PC-3 (cell line): ENCODE data around the gene PAX7. TPM values are rescaled to one million over a fixed set of nuclear protein-coding genes. Genes with fewer than 3 reads are reported as not detected.
A peak's percentile ranks its signal among the peaks of the same experiment; 100 is the strongest.

ENCODE experiments used
- ATAC-seq: fragments of 200-7000 bp; cut with Tn5 transposase; 2 replicates; pipeline ENCODE4 v1.9.1; 2020; ENCODE audit warnings: mild to moderate bottlenecking, moderate library complexity
- BruUV-seq: library from RNA; stranded (reverse); fragments of 400-500 nt; replicated peaks from 2 replicates; lab custom pipeline; 2021; lab: Mats Ljungman, UMichigan
- CTCF ChIA-PET: fragments of 300-600 bp; sonication (Branson Sonifier 250); formaldehyde crosslinking; loops from one replicate; lab custom pipeline; 2022; ENCODE audit warnings: antibody characterized with exemption; lab: Charles Lee
- POLR2A ChIA-PET: fragments of 300-600 bp; sonication (Branson Sonifier 250); formaldehyde crosslinking; loops from one replicate; lab custom pipeline; 2022; ENCODE audit warnings: antibody characterized with exemption; ENCODE audit not compliant: unreplicated experiment; lab: Charles Lee
- DNase-seq: peaks from one replicate; pipeline ENCODE4 v3.0.0-alpha.2; 2015
- H2AFZ ChIP-seq: fragments of 300-600 bp; sonication (generic); 2 replicates; pipeline ENCODE4 v1.6.0; 2016; ENCODE audit warnings: antibody characterized with exemption, low read length
- H3F3A ChIP-seq: fragments of 300-600 bp; sonication (generic); one replicate; pipeline ENCODE4 v1.6.0; 2017; ENCODE audit warnings: antibody characterized with exemption, low read length, control low read depth, mild to moderate bottlenecking; ENCODE audit not compliant: unreplicated experiment
- H3K27ac ChIP-seq: fragments of 300-600 bp; sonication (generic); 2 replicates; pipeline ENCODE4 v1.5.1; 2016; ENCODE audit warnings: mild to moderate bottlenecking, low read length
- H3K27me3 ChIP-seq: fragments of 300-600 bp; sonication (generic); 2 replicates; pipeline ENCODE4 v1.6.1; 2016; ENCODE audit warnings: low read length, mixed read lengths
- H3K36me3 ChIP-seq: fragments of 300-600 bp; sonication (generic); 2 replicates; pipeline ENCODE4 v1.6.1; 2016; ENCODE audit warnings: low read depth, mixed run types, low read length, mixed read lengths
- H3K4me1 ChIP-seq: fragments of 300-600 bp; sonication (generic); 2 replicates; pipeline ENCODE4 v1.5.1; 2016; ENCODE audit warnings: low read length; ENCODE audit not compliant: insufficient read depth
- H3K4me2 ChIP-seq: fragments of 300-600 bp; sonication (generic); 2 replicates; pipeline ENCODE4 v1.6.0; 2016; ENCODE audit warnings: low read length
- H3K4me3 ChIP-seq: fragments of 300-600 bp; sonication (generic); 2 replicates; pipeline ENCODE4 v1.5.1; 2016; ENCODE audit warnings: mild to moderate bottlenecking, low read length, mixed read lengths
- H3K79me2 ChIP-seq: fragments of 300-600 bp; sonication (generic); 2 replicates; pipeline ENCODE4 v1.6.1; 2017; ENCODE audit warnings: low read length, mixed read lengths
- H3K9ac ChIP-seq: fragments of 300-600 bp; sonication (generic); 2 replicates; pipeline ENCODE4 v1.6.0; 2016; ENCODE audit warnings: mild to moderate bottlenecking, low read length
- H3K9me2 ChIP-seq: fragments of 300-600 bp; sonication (generic); replicated peaks from 2 replicates; pipeline ENCODE4 v1.6.1; 2016; ENCODE audit warnings: mixed run types, low read length, mixed read lengths
- H3K9me3 ChIP-seq: fragments of 300-600 bp; sonication (generic); 2 replicates; pipeline ENCODE4 v1.6.1; 2016; ENCODE audit warnings: low read length, mixed read lengths
- H4K20me1 ChIP-seq: fragments of 300-600 bp; sonication (generic); 2 replicates; pipeline ENCODE4 v1.6.1; 2016; ENCODE audit warnings: low read length, mixed read lengths
- CTCF ChIP-seq: fragments of 300-600 bp; sonication (generic); conservative IDR thresholded peaks from 2 replicates; pipeline ENCODE4 v1.5.1; 2017; ENCODE audit warnings: antibody characterized with exemption, low read depth, mild to moderate bottlenecking, low read length
- EZH2 ChIP-seq: fragments of 300-600 bp; sonication (generic); IDR thresholded peaks from one replicate; pipeline ENCODE4 v1.6.1; 2017; ENCODE audit warnings: antibody characterized with exemption, mild to moderate bottlenecking, low read length; ENCODE audit not compliant: unreplicated experiment
- EZH2phosphoT487 ChIP-seq: fragments of 300-600 bp; sonication (generic); IDR thresholded peaks from 2 replicates; pipeline ENCODE4 v1.6.1; 2018; ENCODE audit warnings: mild to moderate bottlenecking, antibody characterized with exemption, low read length, borderline replicate concordance
- intact Hi-C: fragments of 100-400 bp; cut with micrococcal nuclease; formaldehyde crosslinking; loops from 2 replicates; pipeline ENCODE4 v1.9.0; 2023
- total RNA-seq: library from RNA; depleted of rRNA; stranded (reverse); fragments of >200 nt; gene quantifications from 2 replicates; pipeline ENCODE4 v1.2.3, GENCODE V29; 2014

Gene PAX7
- total RNA-seq, 1 experiment from 2014 or later, result not detected

GRCh38 chr1:18606443-18607288 lies 24.0 kb upstream of the PAX7 start:
- intact Hi-C loops, result no loop called here
- CTCF ChIA-PET, result no interaction called here
- Histone ChIP-seq H3K27me3 (peaks cover 3% of the 10 kb centered on the region; the same call in 1 of the 2 replicates), H3K36me3 (no peaks in the 10 kb centered on the region), H3K79me2 (no peaks in the 10 kb centered on the region), H3K4me3 (no peak overlapping the region), H3K9ac (no peak overlapping the region), H2AFZ (no peak overlapping the region), H3F3A (no peaks in the 10 kb centered on the region), H3K9me3 (no peaks in the 10 kb centered on the region), H4K20me1 (no peaks in the 10 kb centered on the region), H3K4me1 (no peaks in the 10 kb centered on the region), H3K4me2 (no peak overlapping the region), H3K27ac (no peak overlapping the region), H3K9me2 (no peaks in the 10 kb centered on the region)
- no peak for ATAC-seq
- DNase-seq, result no peak
- POLR2A ChIA-PET, result no interaction called here
- TF ChIP-seq CTCF, result no peak
- no TSS peak for BruUV-seq

- H3K9me3 ChIP-seq, result no peaks in the 10 kb centered on the region
- H3K9ac ChIP-seq, result no peak overlapping the region
- BruUV-seq, result no TSS peak
- H3K4me2 ChIP-seq, result no peak overlapping the region
- TF ChIP-seq EZH2 (no peak), EZH2phosphoT487 (no peak), CTCF (no peak)
- H3F3A ChIP-seq, result no peaks in the 10 kb centered on the region
- no peak overlapping the region for H3K27ac ChIP-seq
- no peak overlapping the region for H3K4me3 ChIP-seq
- ChIA-PET CTCF (no interaction called here), POLR2A (no interaction called here)
- no peaks in the 10 kb centered on the region for H3K4me1 ChIP-seq
- H2AFZ ChIP-seq, result no peak overlapping the region
- peaks cover 10% of the 10 kb centered on the region; the same call in 1 of the 2 replicates for H3K27me3 ChIP-seq
- H3K79me2 ChIP-seq, result no peaks in the 10 kb centered on the region
- no peaks in the 10 kb centered on the region for H4K20me1 ChIP-seq
- no peaks in the 10 kb centered on the region for H3K36me3 ChIP-seq
- no peak for DNase-seq
- H3K9me2 ChIP-seq, result no peaks in the 10 kb centered on the region
- intact Hi-C loops, result no loop called here
- ATAC-seq, result no peak
These were observed 23.3 kb upstream of the PAX7 start for GRCh38 chr1:18607289-18607760.

- H3K79me2 ChIP-seq, result no peaks in the 10 kb centered on the region
- H3K4me2 ChIP-seq, result no peak overlapping the region
- H3K36me3 ChIP-seq, result no peaks in the 10 kb centered on the region
- H3K9ac ChIP-seq, result no peak overlapping the region
- ATAC-seq (no peak), DNase-seq (peak; percentile 29)
- intact Hi-C loops, result no loop called here
- H3K27me3 ChIP-seq, result peaks cover 14% of the 10 kb centered on the region; the same call in 1 of the 2 replicates
- ChIA-PET CTCF (no interaction called here), POLR2A (no interaction called here)
- no peak overlapping the region for H2AFZ ChIP-seq
- no peaks in the 10 kb centered on the region for H3K9me2 ChIP-seq
- no peaks in the 10 kb centered on the region for H3K9me3 ChIP-seq
- H4K20me1 ChIP-seq, result no peaks in the 10 kb centered on the region
- no peaks in the 10 kb centered on the region for H3K4me1 ChIP-seq
- no peak overlapping the region for H3K27ac ChIP-seq
- BruUV-seq, result no TSS peak
- no peaks in the 10 kb centered on the region for H3F3A ChIP-seq
- no peak overlapping the region for H3K4me3 ChIP-seq
- TF ChIP-seq CTCF, result peak; percentile 56
- TF ChIP-seq EZH2, result no peak
These were observed 22.1 kb upstream of the PAX7 start for GRCh38 chr1:18608534-18608933.
